Measurements from ENCODE around the gene USP38. TPM values are rescaled to one million over a fixed set of nuclear protein-coding genes. Genes with fewer than 3 reads are reported as not detected.

The USP38 gene
- 18.4 and 21.2 TPM in 2 replicates for total RNA-seq (2021)
- Bru-seq, nascent RNA, result percentile 87 among the genes with signal in this experiment
- BruChase-seq, experiment 1, labeled RNA remaining after a 2-hour chase, result percentile 86 among the genes with signal in this experiment
- BruChase-seq, experiment 2, labeled RNA remaining after a 6-hour chase, result percentile 64 among the genes with signal in this experiment
- long read RNA-seq, full-length matches to known transcripts, result 35 of 39 reads
- long read RNA-seq, partial matches to known transcripts, result 2 of 39 reads
- long read RNA-seq, other reads (novel, unspliced or antisense), result 2 of 39 reads

DNA sequence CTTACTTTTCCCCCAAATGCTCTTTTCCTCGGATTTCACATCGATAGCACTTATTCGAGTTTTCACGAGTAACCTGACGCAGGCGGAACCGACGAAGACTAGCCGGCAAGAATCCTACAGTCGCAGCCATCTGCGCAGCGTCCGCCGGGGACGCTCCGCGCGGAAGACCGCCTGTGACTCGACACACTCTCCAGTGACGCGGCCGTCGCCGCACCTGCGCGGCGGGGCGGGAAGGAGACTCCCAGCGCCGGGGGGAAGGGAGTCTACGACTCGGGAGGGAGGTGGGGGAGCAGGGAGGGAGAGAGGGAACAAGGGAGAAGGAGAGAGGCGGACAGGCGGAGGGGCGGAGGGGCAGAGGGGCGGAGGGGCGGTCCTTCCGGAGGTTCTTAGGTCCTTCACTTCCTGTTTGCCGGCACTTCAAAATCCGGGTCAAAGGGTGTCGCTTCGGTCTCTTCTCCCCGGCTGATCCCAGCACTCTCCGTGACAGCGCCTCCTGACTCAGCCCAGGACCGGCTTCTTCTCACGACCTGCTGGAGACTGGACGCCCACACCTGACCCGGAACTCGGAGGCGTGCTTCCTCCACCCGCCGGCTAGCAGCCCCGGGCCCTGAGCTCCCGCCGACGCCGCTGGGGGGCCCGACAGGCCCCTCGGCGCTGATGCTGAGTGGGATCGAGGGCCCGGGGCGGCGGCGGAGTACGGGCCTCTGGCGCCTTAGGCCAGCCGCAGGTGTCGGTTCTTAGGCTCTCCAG is at the start of gene USP38:
TSS of gene USP38 (plus strand) at position 415 of the 750 bp plus-strand sequence. CDS start 534 bp downstream, outside the sequence.
- ChIA-PET CTCF (interaction anchor here (0.5 kb wide), 1 partner anchor 305 kb away, joined by 4 read pairs; no protein-coding TSS in a partner anchor), POLR2A (ENCODE audit: low non-redundant PET) (no interaction called here)
- Histone ChIP-seq H3K4me3 (ENCODE audit: low read depth, low read length, poor library complexity, severe bottlenecking) (peak within 1 kb of the TSS; percentile 94), H3K9me3 (ENCODE audit: low read depth, low read length, poor library complexity, severe bottlenecking) (no peaks in the 10 kb centered on the region), H3K36me3 (ENCODE audit: insufficient read depth, low read length, poor library complexity, severe bottlenecking) (peaks cover 4% of the 10 kb centered on the region), H3K27me3 (replicated peaks; ENCODE audit: insufficient read depth, low read depth, low read length, poor library complexity) (no peaks in the 10 kb centered on the region), H3K27ac (ENCODE audit: low read depth, low read length, poor library complexity, severe bottlenecking) (peak within 1 kb of the TSS; percentile 85), H3K4me1 (ENCODE audit: insufficient read depth, low read length, poor library complexity, severe bottlenecking) (peaks cover 37% of the 10 kb centered on the region)
- intact Hi-C loops (cut with micrococcal nuclease; ENCODE audit: unreplicated experiment), result no loop called here
- no peak for TF ChIP-seq EZH2 (IDR thresholded peaks at IDR 0.05; ENCODE audit: borderline replicate concordance, low read depth, low read length, poor library complexity, severe bottlenecking)
- TF ChIP-seq, protein P1, sequence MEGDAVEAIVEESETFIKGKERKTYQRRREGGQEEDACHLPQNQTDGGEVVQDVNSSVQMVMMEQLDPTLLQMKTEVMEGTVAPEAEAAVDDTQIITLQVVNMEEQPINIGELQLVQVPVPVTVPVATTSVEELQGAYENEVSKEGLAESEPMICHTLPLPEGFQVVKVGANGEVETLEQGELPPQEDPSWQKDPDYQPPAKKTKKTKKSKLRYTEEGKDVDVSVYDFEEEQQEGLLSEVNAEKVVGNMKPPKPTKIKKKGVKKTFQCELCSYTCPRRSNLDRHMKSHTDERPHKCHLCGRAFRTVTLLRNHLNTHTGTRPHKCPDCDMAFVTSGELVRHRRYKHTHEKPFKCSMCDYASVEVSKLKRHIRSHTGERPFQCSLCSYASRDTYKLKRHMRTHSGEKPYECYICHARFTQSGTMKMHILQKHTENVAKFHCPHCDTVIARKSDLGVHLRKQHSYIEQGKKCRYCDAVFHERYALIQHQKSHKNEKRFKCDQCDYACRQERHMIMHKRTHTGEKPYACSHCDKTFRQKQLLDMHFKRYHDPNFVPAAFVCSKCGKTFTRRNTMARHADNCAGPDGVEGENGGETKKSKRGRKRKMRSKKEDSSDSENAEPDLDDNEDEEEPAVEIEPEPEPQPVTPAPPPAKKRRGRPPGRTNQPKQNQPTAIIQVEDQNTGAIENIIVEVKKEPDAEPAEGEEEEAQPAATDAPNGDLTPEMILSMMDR (conservative IDR thresholded peaks at IDR 0.05; ENCODE audit: low read depth, low read length), result 0 out of 2 replicates have a peak, but pooled peaks have one; percentile 10
- BruUV-seq (replicated peaks), result no TSS peak
- DNase-seq (ENCODE audit: low spot score), result peak; percentile 97

GRCh38 chr4:143135358-143135757 is 49.4 kb upstream of the USP38 start:
- Histone ChIP-seq H3K4me1 (ENCODE audit: insufficient read depth, low read length, poor library complexity, severe bottlenecking) (no peaks in the 10 kb centered on the region), H3K27ac (ENCODE audit: low read depth, low read length, poor library complexity, severe bottlenecking) (no peak overlapping the region), H3K36me3 (ENCODE audit: insufficient read depth, low read length, poor library complexity, severe bottlenecking) (no peaks in the 10 kb centered on the region), H3K4me3 (ENCODE audit: low read depth, low read length, poor library complexity, severe bottlenecking) (no peak overlapping the region), H3K27me3 (replicated peaks; ENCODE audit: insufficient read depth, low read depth, low read length, poor library complexity) (peaks cover 11% of the 10 kb centered on the region), H3K9me3 (ENCODE audit: low read depth, low read length, poor library complexity, severe bottlenecking) (no peaks in the 10 kb centered on the region)
- no TSS peak for BruUV-seq (replicated peaks)
- ChIA-PET POLR2A (ENCODE audit: low non-redundant PET) (no interaction called here), CTCF (no interaction called here)
- intact Hi-C loops (cut with micrococcal nuclease; ENCODE audit: unreplicated experiment), result no loop called here
- TF ChIP-seq, protein P1 (conservative IDR thresholded peaks at IDR 0.05; ENCODE audit: low read depth, low read length), result no peak
- no peak for TF ChIP-seq EZH2 (IDR thresholded peaks at IDR 0.05; ENCODE audit: borderline replicate concordance, low read depth, low read length, poor library complexity, severe bottlenecking)
- DNase-seq (ENCODE audit: low spot score), result no peak

GRCh38 chr4:143140696-143141095 is 44.0 kb upstream of the USP38 start:
- Histone ChIP-seq H3K27me3 (replicated peaks; ENCODE audit: insufficient read depth, low read depth, low read length, poor library complexity) (peaks cover 11% of the 10 kb centered on the region), H3K4me1 (ENCODE audit: insufficient read depth, low read length, poor library complexity, severe bottlenecking) (no peaks in the 10 kb centered on the region), H3K27ac (ENCODE audit: low read depth, low read length, poor library complexity, severe bottlenecking) (no peak overlapping the region), H3K4me3 (ENCODE audit: low read depth, low read length, poor library complexity, severe bottlenecking) (no peak overlapping the region), H3K9me3 (ENCODE audit: low read depth, low read length, poor library complexity, severe bottlenecking) (no peaks in the 10 kb centered on the region), H3K36me3 (ENCODE audit: insufficient read depth, low read length, poor library complexity, severe bottlenecking) (no peaks in the 10 kb centered on the region)
- intact Hi-C loops (cut with micrococcal nuclease; ENCODE audit: unreplicated experiment), result no loop called here
- no peak for DNase-seq (ENCODE audit: low spot score)
- BruUV-seq (replicated peaks), result no TSS peak
- ChIA-PET POLR2A (ENCODE audit: low non-redundant PET) (no interaction called here), CTCF (no interaction called here)
- TF ChIP-seq, protein P1 (conservative IDR thresholded peaks at IDR 0.05; ENCODE audit: low read depth, low read length), result no peak
- TF ChIP-seq EZH2 (IDR thresholded peaks at IDR 0.05; ENCODE audit: borderline replicate concordance, low read depth, low read length, poor library complexity, severe bottlenecking), result no peak
